Measurements from ENCODE around the gene BHLHE40.

Gene BHLHE40

DNA sequence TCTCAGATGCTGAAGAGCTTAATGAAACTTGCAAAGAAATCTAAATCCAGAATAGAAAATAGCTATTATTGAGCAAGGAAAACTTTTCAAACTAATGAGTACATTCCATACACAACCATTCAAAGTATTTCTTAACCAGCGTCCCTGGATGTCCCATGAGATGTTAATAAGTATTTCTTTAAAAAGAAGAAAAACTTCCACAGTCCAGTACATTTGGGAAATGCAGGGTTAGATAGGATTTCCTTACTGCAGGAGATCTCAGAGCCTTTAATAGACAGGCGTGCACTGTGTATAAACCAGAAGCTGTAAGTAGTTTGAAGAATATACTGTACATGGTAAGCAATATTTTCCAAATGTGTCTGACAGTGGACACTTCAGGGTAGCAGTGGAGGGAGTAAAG, 29.6 kb upstream of the BHLHE40 start:
- H3K4me3 ChIP-seq (replicated peaks in 1 of 2; ENCODE audit: low read depth in 2 of 2, low read length in 2 of 2), result no peak overlapping the region
- TF ChIP-seq, protein P1, sequence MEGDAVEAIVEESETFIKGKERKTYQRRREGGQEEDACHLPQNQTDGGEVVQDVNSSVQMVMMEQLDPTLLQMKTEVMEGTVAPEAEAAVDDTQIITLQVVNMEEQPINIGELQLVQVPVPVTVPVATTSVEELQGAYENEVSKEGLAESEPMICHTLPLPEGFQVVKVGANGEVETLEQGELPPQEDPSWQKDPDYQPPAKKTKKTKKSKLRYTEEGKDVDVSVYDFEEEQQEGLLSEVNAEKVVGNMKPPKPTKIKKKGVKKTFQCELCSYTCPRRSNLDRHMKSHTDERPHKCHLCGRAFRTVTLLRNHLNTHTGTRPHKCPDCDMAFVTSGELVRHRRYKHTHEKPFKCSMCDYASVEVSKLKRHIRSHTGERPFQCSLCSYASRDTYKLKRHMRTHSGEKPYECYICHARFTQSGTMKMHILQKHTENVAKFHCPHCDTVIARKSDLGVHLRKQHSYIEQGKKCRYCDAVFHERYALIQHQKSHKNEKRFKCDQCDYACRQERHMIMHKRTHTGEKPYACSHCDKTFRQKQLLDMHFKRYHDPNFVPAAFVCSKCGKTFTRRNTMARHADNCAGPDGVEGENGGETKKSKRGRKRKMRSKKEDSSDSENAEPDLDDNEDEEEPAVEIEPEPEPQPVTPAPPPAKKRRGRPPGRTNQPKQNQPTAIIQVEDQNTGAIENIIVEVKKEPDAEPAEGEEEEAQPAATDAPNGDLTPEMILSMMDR (IDR thresholded peaks at IDR 0.05; ENCODE audit: low read depth, low read length), result no peak
- peak; percentile 29 to 43 for DNase-seq (ENCODE audit: low read depth in 2 of 2)

DNA sequence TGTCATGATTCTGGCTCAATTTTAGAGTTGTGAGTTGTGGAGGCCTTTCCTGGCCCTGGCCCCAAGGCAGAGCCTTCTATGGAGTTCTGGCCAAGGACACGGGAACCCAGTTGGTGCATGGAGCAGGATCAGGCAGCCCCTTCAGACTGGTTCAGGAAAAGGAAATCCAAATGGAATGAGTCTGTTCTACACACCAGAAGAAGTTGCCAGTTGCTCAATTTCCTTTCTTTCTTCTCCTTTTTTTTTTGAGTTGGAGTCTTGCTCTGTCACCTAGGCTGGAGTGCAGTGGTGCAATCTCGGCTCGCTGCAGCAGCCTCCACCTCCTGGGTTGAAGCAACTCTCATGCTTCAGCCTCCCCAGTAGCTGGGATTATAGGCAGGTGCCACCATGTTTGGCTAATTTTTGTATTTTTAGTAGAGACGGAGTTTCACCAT, 28.9 kb upstream of the BHLHE40 start:
- peak; percentile 28 to 41 for DNase-seq (ENCODE audit: low read depth in 2 of 2)
- no peak overlapping the region for H3K4me3 ChIP-seq (replicated peaks in 1 of 2; ENCODE audit: low read depth in 2 of 2, low read length in 2 of 2)
- TF ChIP-seq, protein P1 (IDR thresholded peaks at IDR 0.05; ENCODE audit: low read depth, low read length), result no peak

DNA sequence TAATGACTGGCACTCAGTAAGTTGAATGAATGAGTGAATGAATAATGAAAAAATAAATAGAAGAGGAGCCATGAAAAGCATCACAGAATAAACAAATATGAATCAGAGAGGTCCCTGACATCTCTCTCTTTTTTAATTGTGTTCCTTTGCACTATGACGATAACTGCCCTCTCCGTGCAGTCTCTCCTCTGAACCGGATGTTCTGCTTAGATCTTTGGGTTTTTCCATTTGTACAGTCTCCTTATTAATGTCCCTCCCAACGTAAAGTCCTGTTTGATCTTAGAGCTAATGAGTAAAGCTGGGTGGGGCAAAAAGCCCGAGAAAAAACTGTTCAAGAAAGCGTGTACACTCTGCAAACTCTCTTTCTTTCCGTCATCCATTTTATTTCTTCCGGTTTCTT, 28.3 kb upstream of the BHLHE40 start:
- DNase-seq (ENCODE audit: low read depth in 2 of 2), result no peak
- no peak overlapping the region for H3K4me3 ChIP-seq (replicated peaks in 1 of 2; ENCODE audit: low read depth in 2 of 2, low read length in 2 of 2)
- TF ChIP-seq, protein P1 (IDR thresholded peaks at IDR 0.05; ENCODE audit: low read depth, low read length), result no peak

DNA sequence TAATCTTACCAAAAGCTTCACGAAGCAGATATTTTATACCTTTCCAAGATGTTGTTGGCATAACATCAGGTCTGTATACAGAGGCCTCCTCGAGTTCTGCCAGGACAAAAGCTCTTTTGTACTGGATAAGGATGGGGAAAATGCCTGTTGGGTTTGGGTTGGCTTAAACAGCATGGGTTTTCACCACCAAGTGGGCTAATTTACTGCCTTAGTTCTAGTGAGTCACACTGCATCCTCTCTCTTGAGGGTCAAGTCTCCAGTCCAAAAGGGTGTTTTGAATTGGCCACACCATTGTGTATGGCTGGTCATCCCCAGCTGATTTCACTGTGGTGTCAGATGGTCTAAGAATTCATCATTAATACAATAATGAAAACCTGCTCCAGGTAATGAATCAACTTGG, 26.1 kb upstream of the BHLHE40 start:
- TF ChIP-seq, protein P1 (IDR thresholded peaks at IDR 0.05; ENCODE audit: low read depth, low read length), result no peak
- no peak for DNase-seq (ENCODE audit: low read depth in 2 of 2)
- no peak overlapping the region for H3K4me3 ChIP-seq (replicated peaks in 1 of 2; ENCODE audit: low read depth in 2 of 2, low read length in 2 of 2)

DNA sequence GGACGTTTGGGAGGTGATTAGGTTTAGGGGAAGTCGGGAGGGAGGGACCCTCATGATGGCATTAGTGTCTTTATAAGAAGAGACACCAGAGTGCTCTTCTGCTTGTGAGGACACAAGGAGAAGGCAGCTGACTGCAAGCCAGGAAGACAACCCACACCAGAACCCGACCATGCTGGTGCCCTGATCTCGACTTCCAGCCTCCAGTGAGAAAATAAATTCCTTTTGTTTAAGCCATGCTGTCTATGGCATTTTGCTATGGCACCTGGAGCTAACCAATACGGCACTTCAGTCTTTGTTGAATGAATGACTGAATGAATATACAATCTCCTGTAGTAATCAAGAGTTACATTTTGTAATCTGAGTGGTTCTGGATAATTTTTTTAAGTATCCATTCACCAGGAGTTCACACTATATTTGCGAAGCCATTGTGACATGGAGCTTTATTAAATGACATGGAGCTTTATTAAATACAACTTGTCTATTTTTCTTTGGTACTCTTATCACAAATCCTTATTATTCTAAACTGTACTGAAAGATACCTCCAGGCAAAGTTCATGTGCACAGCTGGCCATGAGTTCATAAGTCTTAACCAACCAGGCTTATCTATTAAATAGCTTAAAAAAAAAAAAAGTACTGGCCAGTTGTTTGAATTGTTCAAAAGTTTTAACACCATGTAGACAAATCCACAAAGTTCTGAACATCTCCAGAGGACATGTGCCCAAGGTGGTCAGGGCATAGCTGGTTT, 24.8 kb upstream of the BHLHE40 start:
- no peak for DNase-seq (ENCODE audit: low read depth in 2 of 2)
- TF ChIP-seq, protein P1 (IDR thresholded peaks at IDR 0.05; ENCODE audit: low read depth, low read length), result no peak
- H3K4me3 ChIP-seq (replicated peaks in 1 of 2; ENCODE audit: low read depth in 2 of 2, low read length in 2 of 2), result no peak overlapping the region

DNA sequence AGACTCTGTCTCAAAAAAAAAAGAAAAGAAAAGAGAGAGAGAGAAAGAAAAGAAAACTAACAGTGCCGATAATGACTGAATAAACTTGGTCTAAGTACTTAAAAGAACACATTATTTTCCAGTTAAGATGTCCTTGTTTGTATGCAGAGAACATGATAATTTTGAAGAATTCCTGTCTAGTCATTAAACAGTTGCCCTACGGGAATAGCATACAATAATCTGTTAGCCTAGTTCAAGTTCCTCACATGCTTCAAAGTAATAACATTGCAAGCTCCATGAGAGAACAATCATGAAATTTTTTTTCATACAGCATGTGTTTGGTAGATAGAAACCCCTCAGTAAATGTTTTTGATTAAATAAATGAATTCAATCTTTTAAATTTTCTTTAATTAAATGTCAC, 23.1 kb upstream of the BHLHE40 start:
- no peak overlapping the region for H3K4me3 ChIP-seq (replicated peaks in 1 of 2; ENCODE audit: low read depth in 2 of 2, low read length in 2 of 2)
- no peak for DNase-seq (ENCODE audit: low read depth in 2 of 2)
- TF ChIP-seq, protein P1 (IDR thresholded peaks at IDR 0.05; ENCODE audit: low read depth, low read length), result no peak

DNA sequence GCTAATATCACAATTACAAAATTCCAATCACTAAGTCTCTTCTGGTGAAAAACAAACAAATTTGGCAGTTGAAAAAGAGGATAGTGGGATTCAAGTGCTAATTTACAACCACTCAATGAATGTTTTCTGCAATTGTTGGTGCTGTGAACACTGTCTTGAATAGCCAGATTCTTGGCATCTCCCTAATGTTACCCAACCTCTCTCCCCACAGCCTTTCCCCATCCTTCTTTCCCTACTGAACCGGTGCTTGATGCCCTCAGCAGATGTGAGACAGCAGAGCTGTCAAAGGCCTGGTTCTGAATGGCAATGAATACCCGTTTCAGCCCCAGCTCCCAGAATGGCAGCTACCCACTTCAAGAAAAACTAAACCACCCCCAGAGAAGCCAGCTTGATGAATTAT, 22.5 kb upstream of the BHLHE40 start:
- DNase-seq (ENCODE audit: low read depth in 2 of 2), result no peak
- TF ChIP-seq, protein P1 (IDR thresholded peaks at IDR 0.05; ENCODE audit: low read depth, low read length), result no peak

More for the DNA sequence above, 22.5 kb upstream of the BHLHE40 start:
- no peak overlapping the region for H3K4me3 ChIP-seq (replicated peaks in 1 of 2; ENCODE audit: low read depth in 2 of 2, low read length in 2 of 2)

All from cardiac fibroblast (primary cell).